ENCODE measurements around the gene SDCCAG8.

GRCh38 chr1:243452092-243452491, 196.3 kb downstream of the SDCCAG8 start:
- no peak for TF ChIP-seq CTCF (IDR thresholded peaks at IDR 0.05)
- TF ChIP-seq ZFX (IDR thresholded peaks at IDR 0.05; ENCODE audit: borderline replicate concordance): no peak
